ENCODE measurements around the gene THRA.

Gene THRA, protein sequence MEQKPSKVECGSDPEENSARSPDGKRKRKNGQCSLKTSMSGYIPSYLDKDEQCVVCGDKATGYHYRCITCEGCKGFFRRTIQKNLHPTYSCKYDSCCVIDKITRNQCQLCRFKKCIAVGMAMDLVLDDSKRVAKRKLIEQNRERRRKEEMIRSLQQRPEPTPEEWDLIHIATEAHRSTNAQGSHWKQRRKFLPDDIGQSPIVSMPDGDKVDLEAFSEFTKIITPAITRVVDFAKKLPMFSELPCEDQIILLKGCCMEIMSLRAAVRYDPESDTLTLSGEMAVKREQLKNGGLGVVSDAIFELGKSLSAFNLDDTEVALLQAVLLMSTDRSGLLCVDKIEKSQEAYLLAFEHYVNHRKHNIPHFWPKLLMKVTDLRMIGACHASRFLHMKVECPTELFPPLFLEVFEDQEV

DNA sequence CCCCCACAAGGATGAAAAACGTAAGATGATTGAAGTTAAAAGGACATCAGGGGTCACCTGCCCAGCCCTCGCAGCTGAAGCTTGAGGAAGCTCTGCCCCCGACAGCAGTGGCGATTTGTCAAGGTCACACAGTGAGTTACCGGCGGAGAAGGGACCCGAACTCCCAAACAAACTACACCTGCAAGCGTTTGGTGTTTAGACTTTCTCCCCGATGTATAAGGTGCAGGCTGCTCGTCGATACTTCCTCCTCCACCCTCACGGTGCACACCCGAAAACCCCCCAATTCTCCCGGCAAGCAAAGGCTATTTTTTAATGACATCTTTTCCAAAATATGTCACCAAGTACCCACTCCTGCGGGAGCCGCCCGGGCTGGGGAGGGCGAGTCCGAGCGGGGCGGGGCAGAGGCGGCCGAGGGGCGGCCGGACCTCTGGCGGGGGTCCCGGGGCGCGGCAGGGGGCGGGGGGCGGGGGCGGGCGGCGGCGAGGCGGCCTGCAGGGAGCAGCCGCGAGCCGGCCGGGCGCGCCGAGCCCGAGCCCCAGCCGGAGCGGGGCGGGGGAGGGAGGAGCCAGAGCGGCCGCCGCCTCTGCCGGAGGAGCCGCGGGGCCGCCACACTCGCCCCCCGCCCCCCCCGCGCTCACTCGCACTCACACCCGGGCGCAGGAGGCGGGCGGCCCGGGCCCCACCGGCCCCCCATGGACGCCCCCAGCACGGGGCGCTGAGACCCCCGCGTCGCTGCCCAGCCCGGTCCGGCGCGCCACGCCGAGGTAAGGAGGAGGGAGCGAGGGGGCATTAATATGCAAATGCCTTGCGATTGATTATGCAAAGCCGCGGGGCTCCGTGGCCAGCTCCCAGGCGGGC is at the start of gene THRA:
TSS of gene THRA (plus strand) at position 637 of the 858 bp plus-strand sequence. CDS start 11,524 bp downstream, outside the sequence.
- no peak for TF ChIP-seq CTCF (IDR thresholded peaks at IDR 0.05; ENCODE audit: low read depth, low read length)
- peak; percentile 28 to 64 for DNase-seq (ENCODE audit: low read depth in 2 of 2)
- H3K4me3 ChIP-seq (replicated peaks in 1 of 2; ENCODE audit: low read depth in 2 of 2, low read length in 2 of 2): peak within 1 kb of the TSS; percentile 96 to 98

- TF ChIP-seq CTCF (IDR thresholded peaks at IDR 0.05; ENCODE audit: low read depth, low read length): no peak
- peak; percentile 30 to 72 for DNase-seq (ENCODE audit: low read depth in 2 of 2)
- H3K4me3 ChIP-seq (replicated peaks in 1 of 2; ENCODE audit: low read depth in 2 of 2, low read length in 2 of 2): peak overlapping the region in 1 of 2 donors; percentile 67
Observed at GRCh38 chr17:40014375-40014980, 48.3 kb upstream of the THRA start.

DNA sequence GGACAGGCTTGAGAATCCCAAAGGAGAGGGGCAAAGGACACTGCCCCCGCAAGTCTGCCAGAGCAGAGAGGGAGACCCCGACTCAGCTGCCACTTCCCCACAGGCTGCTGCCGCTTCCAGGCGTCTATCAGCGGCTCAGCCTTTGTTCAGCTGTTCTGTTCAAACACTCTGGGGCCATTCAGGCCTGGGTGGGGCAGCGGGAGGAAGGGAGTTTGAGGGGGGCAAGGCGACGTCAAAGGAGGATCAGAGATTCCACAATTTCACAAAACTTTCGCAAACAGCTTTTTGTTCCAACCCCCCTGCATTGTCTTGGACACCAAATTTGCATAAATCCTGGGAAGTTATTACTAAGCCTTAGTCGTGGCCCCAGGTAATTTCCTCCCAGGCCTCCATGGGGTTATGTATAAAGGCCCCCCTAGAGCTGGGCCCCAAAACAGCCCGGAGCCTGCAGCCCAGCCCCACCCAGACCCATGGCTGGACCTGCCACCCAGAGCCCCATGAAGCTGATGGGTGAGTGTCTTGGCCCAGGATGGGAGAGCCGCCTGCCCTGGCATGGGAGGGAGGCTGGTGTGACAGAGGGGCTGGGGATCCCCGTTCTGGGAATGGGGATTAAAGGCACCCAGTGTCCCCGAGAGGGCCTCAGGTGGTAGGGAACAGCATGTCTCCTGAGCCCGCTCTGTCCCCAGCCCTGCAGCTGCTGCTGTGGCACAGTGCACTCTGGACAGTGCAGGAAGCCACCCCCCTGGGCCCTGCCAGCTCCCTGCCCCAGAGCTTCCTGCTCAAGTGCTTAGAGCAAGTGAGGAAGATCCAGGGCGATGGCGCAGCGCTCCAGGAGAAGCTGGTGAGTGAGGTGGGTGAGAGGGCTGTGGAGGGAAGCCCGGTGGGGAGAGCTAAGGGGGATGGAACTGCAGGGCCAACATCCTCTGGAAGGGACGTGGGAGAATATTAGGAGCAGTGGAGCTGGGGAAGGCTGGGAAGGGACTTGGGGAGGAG is 47.5 kb upstream of the THRA start, which contains the start of gene CSF3:
TSS of gene CSF3 (plus strand) at position 436 of the 993 bp plus-strand sequence. CDS start at position 471, 35 bp downstream.
- no peak for TF ChIP-seq CTCF (IDR thresholded peaks at IDR 0.05; ENCODE audit: low read depth, low read length)
- DNase-seq (ENCODE audit: low read depth in 2 of 2): peak; percentile 32 to 93
- peak within 1 kb of the TSS in 1 of 2 donors; percentile 67 for H3K4me3 ChIP-seq (replicated peaks in 1 of 2; ENCODE audit: low read depth in 2 of 2, low read length in 2 of 2)

- no peak for TF ChIP-seq CTCF (IDR thresholded peaks at IDR 0.05; ENCODE audit: low read depth, low read length)
- peak overlapping the region in 1 of 2 donors; percentile 67 for H3K4me3 ChIP-seq (replicated peaks in 1 of 2; ENCODE audit: low read depth in 2 of 2, low read length in 2 of 2)
- DNase-seq (ENCODE audit: low read depth in 2 of 2): no peak
Observed at GRCh38 chr17:40015998-40016985, 46.5 kb upstream of the THRA start.

- DNase-seq (ENCODE audit: low read depth in 2 of 2): peak in 1 of 2 donors; percentile 5
- no peak for TF ChIP-seq CTCF (IDR thresholded peaks at IDR 0.05; ENCODE audit: low read depth, low read length)
- H3K4me3 ChIP-seq (replicated peaks in 1 of 2; ENCODE audit: low read depth in 2 of 2, low read length in 2 of 2): peak overlapping the region in 1 of 2 donors; percentile 67
Observed at GRCh38 chr17:40017422-40018080, 45.2 kb upstream of the THRA start.
